ENCODE results near the gene ATG13. TPM values are rescaled to one million over a fixed set of nuclear protein-coding genes. Genes with fewer than 3 reads are reported as not detected.

ATG13 gene
- polyA plus RNA-seq, 1 donor from 2014 or later: 21.1 TPM

- no peak overlapping the region for H3K27ac ChIP-seq (ENCODE audit: low read length)
- H3K9me3 ChIP-seq (ENCODE audit: low read length): no peaks in the 10 kb centered on the region
- H3K36me3 ChIP-seq (ENCODE audit: insufficient read depth, low read length): no peaks in the 10 kb centered on the region
- H2AFZ ChIP-seq (ENCODE audit: low read depth, low read length): no peak overlapping the region
- no peaks in the 10 kb centered on the region for H3F3A ChIP-seq (ENCODE audit: insufficient read depth, low read length, poor library complexity, severe bottlenecking)
- no peak overlapping the region for H3K4me3 ChIP-seq (ENCODE audit: low read length)
- peaks cover 11% of the 10 kb centered on the region for H3K79me2 ChIP-seq (replicated peaks; ENCODE audit: insufficient read depth, low read length)
- H3K9me2 ChIP-seq (ENCODE audit: insufficient read depth, low read length): no peaks in the 10 kb centered on the region
- H3K9ac ChIP-seq (ENCODE audit: low read length): no peak overlapping the region
- no peaks in the 10 kb centered on the region for H4K20me1 ChIP-seq (ENCODE audit: insufficient read depth)
- H3K27me3 ChIP-seq (ENCODE audit: insufficient read depth, low read depth, low read length): no peaks in the 10 kb centered on the region
- TF ChIP-seq TAF1 (IDR thresholded peaks at IDR 0.05; ENCODE audit: low read depth): no peak
- no peak for TF ChIP-seq CTCF (IDR thresholded peaks at IDR 0.05; ENCODE audit: poor library complexity, severe bottlenecking)
- TF ChIP-seq SMC3 (conservative IDR thresholded peaks at IDR 0.05; ENCODE audit: poor library complexity): no peak
- no peak for TF ChIP-seq POLR2AphosphoS5 (IDR thresholded peaks at IDR 0.05)
- no peak for TF ChIP-seq EZH2 (IDR thresholded peaks at IDR 0.05; ENCODE audit: borderline replicate concordance, insufficient read depth, low read length, poor library complexity, severe bottlenecking)
- no peak for TF ChIP-seq REST (IDR thresholded peaks at IDR 0.05; ENCODE audit: borderline replicate concordance)
- TF ChIP-seq MXI1 (conservative IDR thresholded peaks at IDR 0.05; ENCODE audit: poor library complexity, severe bottlenecking): no peak
- TF ChIP-seq EP300 (conservative IDR thresholded peaks at IDR 0.05; ENCODE audit: poor library complexity, severe bottlenecking): no peak
- TF ChIP-seq RAD21 (conservative IDR thresholded peaks at IDR 0.05): no peak
- H3K4me2 ChIP-seq (ENCODE audit: low read length): no peak overlapping the region
These were observed 77.3 kb downstream of the ATG13 start for GRCh38 chr11:46694607-46695006.

- no peaks in the 10 kb centered on the region for H3K36me3 ChIP-seq (ENCODE audit: insufficient read depth, low read length)
- no peaks in the 10 kb centered on the region for H3K27me3 ChIP-seq (ENCODE audit: insufficient read depth, low read depth, low read length)
- no peak overlapping the region for H3K27ac ChIP-seq (ENCODE audit: low read length)
- no peak overlapping the region for H3K4me3 ChIP-seq (ENCODE audit: low read length)
- no peaks in the 10 kb centered on the region for H4K20me1 ChIP-seq (ENCODE audit: insufficient read depth)
- peaks cover 13% of the 10 kb centered on the region for H3K79me2 ChIP-seq (replicated peaks; ENCODE audit: insufficient read depth, low read length)
- no peak for TF ChIP-seq SMC3 (conservative IDR thresholded peaks at IDR 0.05; ENCODE audit: poor library complexity)
- no peak for TF ChIP-seq TAF1 (IDR thresholded peaks at IDR 0.05; ENCODE audit: low read depth)
- TF ChIP-seq REST (IDR thresholded peaks at IDR 0.05; ENCODE audit: borderline replicate concordance): no peak
- no peak for TF ChIP-seq RAD21 (conservative IDR thresholded peaks at IDR 0.05)
- no peak for TF ChIP-seq CTCF (IDR thresholded peaks at IDR 0.05; ENCODE audit: poor library complexity, severe bottlenecking)
- TF ChIP-seq EZH2 (IDR thresholded peaks at IDR 0.05; ENCODE audit: borderline replicate concordance, insufficient read depth, low read length, poor library complexity, severe bottlenecking): no peak
- TF ChIP-seq POLR2AphosphoS5 (IDR thresholded peaks at IDR 0.05): no peak
- no peak for TF ChIP-seq MXI1 (conservative IDR thresholded peaks at IDR 0.05; ENCODE audit: poor library complexity, severe bottlenecking)
- TF ChIP-seq EP300 (conservative IDR thresholded peaks at IDR 0.05; ENCODE audit: poor library complexity, severe bottlenecking): no peak
- H3K9ac ChIP-seq (ENCODE audit: low read length): no peak overlapping the region
- no peak overlapping the region for H2AFZ ChIP-seq (ENCODE audit: low read depth, low read length)
- H3K9me2 ChIP-seq (ENCODE audit: insufficient read depth, low read length): no peaks in the 10 kb centered on the region
- H3K4me2 ChIP-seq (ENCODE audit: low read length): no peak overlapping the region
- H3K9me3 ChIP-seq (ENCODE audit: low read length): no peaks in the 10 kb centered on the region
- no peaks in the 10 kb centered on the region for H3F3A ChIP-seq (ENCODE audit: insufficient read depth, low read length, poor library complexity, severe bottlenecking)
These were observed 78.2 kb downstream of the ATG13 start for GRCh38 chr11:46695345-46696211.
